Ovary (tissue), 3 donors: ENCODE data around the gene SYNGR4.

Experiments used
- CTCF ChIP-seq, 3 donors: fragments of 450-650 bp in 2 of 3; fragments of 200-600 bp in 1 of 3; IDR thresholded peaks; one replicate each; pipeline versions ENCODE4 v1.5.1 to v1.8.0; 2016 to 2022; ENCODE audit warnings: antibody characterized with exemption in 3 of 3, mild to moderate bottlenecking in 1 of 3
- POLR2A ChIP-seq: fragments of 450-650 bp; IDR thresholded peaks from one replicate; pipeline ENCODE4 v1.6.1; 2017; ENCODE audit warnings: antibody characterized with exemption, mild to moderate bottlenecking, moderate library complexity
- donor health status: DM: no; HTN: no; CAD: no.

DNA sequence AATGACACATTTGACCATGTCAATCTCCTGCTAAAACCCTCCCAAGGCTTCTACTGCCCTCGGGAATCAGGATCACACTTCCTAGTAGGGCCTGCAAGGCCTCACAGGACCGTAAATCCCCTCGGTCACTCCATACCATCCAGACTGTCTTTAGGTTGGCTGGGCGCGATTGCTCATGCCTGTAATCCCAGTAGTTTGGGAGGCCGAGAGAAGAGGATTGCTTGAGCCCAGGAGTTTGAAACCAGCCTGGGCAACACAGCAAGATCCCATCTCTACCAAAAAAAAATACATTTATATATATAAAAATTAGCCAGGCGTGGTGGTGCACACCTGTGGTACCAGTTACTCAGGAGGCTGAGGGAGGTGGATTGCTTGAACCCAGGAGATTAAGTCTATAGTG lies 15.4 kb upstream of the SYNGR4 start:
- TF ChIP-seq CTCF (IDR thresholded peaks at IDR 0.05) (no peak), POLR2A (no peak)
